ENCODE results near the gene VKORC1.

The VKORC1 gene

DNA sequence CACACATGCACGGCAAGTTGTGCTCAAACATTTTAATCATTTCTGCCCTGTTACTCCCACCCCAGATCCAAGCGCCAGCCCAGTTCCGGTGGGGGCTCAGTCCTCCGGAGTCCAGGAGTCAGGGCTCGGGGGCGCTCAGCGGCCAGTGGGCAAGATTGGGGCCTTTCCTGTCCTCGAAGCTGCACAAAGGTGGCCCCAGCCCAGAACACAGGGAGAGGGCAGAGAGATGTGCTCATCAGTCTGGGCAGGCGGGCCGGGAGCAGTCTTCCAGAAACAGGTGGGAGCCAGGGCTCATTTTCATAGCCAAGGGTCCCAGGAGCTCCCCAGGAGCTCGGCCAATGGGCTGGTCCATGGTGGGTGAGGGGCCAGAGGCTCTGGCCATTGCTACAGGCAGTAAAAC lies 36.8 kb upstream of the VKORC1 start:
- 0 out of 2 replicates have a peak overlapping the region, but pooled peaks have one; percentile 13 for H3K27ac ChIP-seq (replicated peaks)

DNA sequence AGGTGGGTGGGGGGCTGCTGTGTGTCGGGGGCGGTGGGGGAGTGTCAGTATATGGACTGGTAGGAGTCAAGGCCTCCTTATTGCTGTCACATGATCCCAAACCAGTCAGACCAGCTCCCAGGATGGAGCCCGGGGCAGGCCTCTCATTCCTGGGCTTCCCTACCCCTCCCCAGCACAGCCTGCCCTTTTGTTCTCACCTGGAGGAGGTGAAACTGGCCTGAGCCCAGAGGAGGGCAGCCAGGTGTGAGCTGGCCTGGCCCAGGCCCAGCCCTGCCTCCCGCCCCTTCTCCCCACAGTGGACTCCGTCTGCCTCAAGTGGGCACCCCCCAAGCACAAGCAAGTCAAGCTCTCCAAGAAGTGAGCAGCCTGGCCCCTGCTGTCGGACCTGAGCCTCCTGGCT lies 36.3 kb upstream of the VKORC1 start:
- 0 out of 2 replicates have a peak overlapping the region, but pooled peaks have one; percentile 13 for H3K27ac ChIP-seq (replicated peaks)
- H3K27me3 ChIP-seq (ENCODE audit: insufficient read depth, poor library complexity, severe bottlenecking) = no peaks in the 10 kb centered on the region
- DNase-seq (ENCODE audit: low read depth in 1 of 2, low spot score in 1 of 2) = no peak
- no peak overlapping the region for H3K4me3 ChIP-seq (replicated peaks; ENCODE audit: insufficient read depth, low read length)
- TF ChIP-seq, protein P1, sequence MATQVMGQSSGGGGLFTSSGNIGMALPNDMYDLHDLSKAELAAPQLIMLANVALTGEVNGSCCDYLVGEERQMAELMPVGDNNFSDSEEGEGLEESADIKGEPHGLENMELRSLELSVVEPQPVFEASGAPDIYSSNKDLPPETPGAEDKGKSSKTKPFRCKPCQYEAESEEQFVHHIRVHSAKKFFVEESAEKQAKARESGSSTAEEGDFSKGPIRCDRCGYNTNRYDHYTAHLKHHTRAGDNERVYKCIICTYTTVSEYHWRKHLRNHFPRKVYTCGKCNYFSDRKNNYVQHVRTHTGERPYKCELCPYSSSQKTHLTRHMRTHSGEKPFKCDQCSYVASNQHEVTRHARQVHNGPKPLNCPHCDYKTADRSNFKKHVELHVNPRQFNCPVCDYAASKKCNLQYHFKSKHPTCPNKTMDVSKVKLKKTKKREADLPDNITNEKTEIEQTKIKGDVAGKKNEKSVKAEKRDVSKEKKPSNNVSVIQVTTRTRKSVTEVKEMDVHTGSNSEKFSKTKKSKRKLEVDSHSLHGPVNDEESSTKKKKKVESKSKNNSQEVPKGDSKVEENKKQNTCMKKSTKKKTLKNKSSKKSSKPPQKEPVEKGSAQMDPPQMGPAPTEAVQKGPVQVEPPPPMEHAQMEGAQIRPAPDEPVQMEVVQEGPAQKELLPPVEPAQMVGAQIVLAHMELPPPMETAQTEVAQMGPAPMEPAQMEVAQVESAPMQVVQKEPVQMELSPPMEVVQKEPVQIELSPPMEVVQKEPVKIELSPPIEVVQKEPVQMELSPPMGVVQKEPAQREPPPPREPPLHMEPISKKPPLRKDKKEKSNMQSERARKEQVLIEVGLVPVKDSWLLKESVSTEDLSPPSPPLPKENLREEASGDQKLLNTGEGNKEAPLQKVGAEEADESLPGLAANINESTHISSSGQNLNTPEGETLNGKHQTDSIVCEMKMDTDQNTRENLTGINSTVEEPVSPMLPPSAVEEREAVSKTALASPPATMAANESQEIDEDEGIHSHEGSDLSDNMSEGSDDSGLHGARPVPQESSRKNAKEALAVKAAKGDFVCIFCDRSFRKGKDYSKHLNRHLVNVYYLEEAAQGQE (IDR thresholded peaks at IDR 0.05; ENCODE audit: insufficient replicate concordance, low read depth) = no peak
- TF ChIP-seq CTCF (IDR thresholded peaks at IDR 0.05; ENCODE audit: insufficient read depth, low read length) (no peak), POLR2AphosphoS5 (IDR thresholded peaks at IDR 0.05; ENCODE audit: low read depth) (no peak), GABPA (IDR thresholded peaks at IDR 0.05; ENCODE audit: low read depth) (no peak), SPI1 (IDR thresholded peaks at IDR 0.05; ENCODE audit: borderline replicate concordance, low read depth) (no peak)

More for the DNA sequence above, 36.8 kb upstream of the VKORC1 start:
- TF ChIP-seq, protein P1 (IDR thresholded peaks at IDR 0.05; ENCODE audit: insufficient replicate concordance, low read depth) = no peak
- TF ChIP-seq GABPA (IDR thresholded peaks at IDR 0.05; ENCODE audit: low read depth) (no peak), SPI1 (IDR thresholded peaks at IDR 0.05; ENCODE audit: borderline replicate concordance, low read depth) (no peak), CTCF (IDR thresholded peaks at IDR 0.05; ENCODE audit: insufficient read depth, low read length) (no peak), POLR2AphosphoS5 (IDR thresholded peaks at IDR 0.05; ENCODE audit: low read depth) (no peak)
- Histone ChIP-seq H3K27me3 (ENCODE audit: insufficient read depth, poor library complexity, severe bottlenecking) (no peaks in the 10 kb centered on the region), H3K4me3 (replicated peaks; ENCODE audit: insufficient read depth, low read length) (no peak overlapping the region)
- no peak for DNase-seq (ENCODE audit: low read depth in 1 of 2, low spot score in 1 of 2)

GRCh38 chr16:31130336-31130891 lies 35.8 kb upstream of the VKORC1 start:
- H3K27me3 ChIP-seq (ENCODE audit: insufficient read depth, poor library complexity, severe bottlenecking) = no peaks in the 10 kb centered on the region
- H3K4me3 ChIP-seq (replicated peaks; ENCODE audit: insufficient read depth, low read length) = no peak overlapping the region
- TF ChIP-seq POLR2AphosphoS5 (IDR thresholded peaks at IDR 0.05; ENCODE audit: low read depth) (no peak), SPI1 (IDR thresholded peaks at IDR 0.05; ENCODE audit: borderline replicate concordance, low read depth) (peak; percentile 66; the same call in 1 of the 2 replicates), GABPA (IDR thresholded peaks at IDR 0.05; ENCODE audit: low read depth) (no peak)
- TF ChIP-seq, protein P1 (IDR thresholded peaks at IDR 0.05; ENCODE audit: insufficient replicate concordance, low read depth) = no peak
- peak overlapping the region; percentile 95 for H3K27ac ChIP-seq (replicated peaks)
- peak in 1 of 2 experiments; percentile 93 for DNase-seq (ENCODE audit: low read depth in 1 of 2, low spot score in 1 of 2)

Data from HL-60 (cell line).